Tibial nerve (tissue), 4 donors: ENCODE measurements around the gene ZNF341.

Source experiments
- EP300 ChIP-seq, 2 donors: sonication (generic); formaldehyde crosslinking; IDR thresholded peaks; one replicate each; pipeline ENCODE4 v1.6.1; 2017; ENCODE audit warnings: antibody characterized with exemption in 2 of 2, mild to moderate bottlenecking in 1 of 2
- POLR2A ChIP-seq, 2 donors: fragments of 450-650 bp; IDR thresholded peaks; one replicate each; pipeline ENCODE4 v1.6.1; 2017; ENCODE audit warnings: antibody characterized with exemption in 2 of 2, mild to moderate bottlenecking in 2 of 2, moderate library complexity in 2 of 2
- TF ChIP-seq, protein P1 (sequence below), 5 experiments: fragments of 200-600 bp in 3 of 5; fragments of 450-650 bp in 2 of 5; sonication (generic) in 3 of 5; IDR thresholded peaks; one replicate each; pipeline ENCODE4 v1.5.1; 2016 to 2019; ENCODE audit warnings: antibody characterized with exemption in 5 of 5, mild to moderate bottlenecking in 3 of 5, moderate library complexity in 2 of 5

- TF ChIP-seq, protein P1, sequence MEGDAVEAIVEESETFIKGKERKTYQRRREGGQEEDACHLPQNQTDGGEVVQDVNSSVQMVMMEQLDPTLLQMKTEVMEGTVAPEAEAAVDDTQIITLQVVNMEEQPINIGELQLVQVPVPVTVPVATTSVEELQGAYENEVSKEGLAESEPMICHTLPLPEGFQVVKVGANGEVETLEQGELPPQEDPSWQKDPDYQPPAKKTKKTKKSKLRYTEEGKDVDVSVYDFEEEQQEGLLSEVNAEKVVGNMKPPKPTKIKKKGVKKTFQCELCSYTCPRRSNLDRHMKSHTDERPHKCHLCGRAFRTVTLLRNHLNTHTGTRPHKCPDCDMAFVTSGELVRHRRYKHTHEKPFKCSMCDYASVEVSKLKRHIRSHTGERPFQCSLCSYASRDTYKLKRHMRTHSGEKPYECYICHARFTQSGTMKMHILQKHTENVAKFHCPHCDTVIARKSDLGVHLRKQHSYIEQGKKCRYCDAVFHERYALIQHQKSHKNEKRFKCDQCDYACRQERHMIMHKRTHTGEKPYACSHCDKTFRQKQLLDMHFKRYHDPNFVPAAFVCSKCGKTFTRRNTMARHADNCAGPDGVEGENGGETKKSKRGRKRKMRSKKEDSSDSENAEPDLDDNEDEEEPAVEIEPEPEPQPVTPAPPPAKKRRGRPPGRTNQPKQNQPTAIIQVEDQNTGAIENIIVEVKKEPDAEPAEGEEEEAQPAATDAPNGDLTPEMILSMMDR (IDR thresholded peaks at IDR 0.05): no peak
- TF ChIP-seq EP300 (IDR thresholded peaks at IDR 0.05): no peak
- no peak for TF ChIP-seq POLR2A (IDR thresholded peaks at IDR 0.05)
Observed at GRCh38 chr20:33827109-33827508, 95.3 kb downstream of the ZNF341 start.
